B cell (primary cell): ENCODE data around the gene NELFA. TPM values are rescaled to one million over a fixed set of nuclear protein-coding genes. Genes with fewer than 3 reads are reported as not detected.

ENCODE experiments used
- ATAC-seq: fragments of 200-7000 bp; cut with Tn5 transposase; one replicate; pipeline ENCODE4 v1.10.0; 2021; ENCODE audit warnings: low read depth, mild to moderate bottlenecking, moderate number of reproducible peaks, moderate library complexity
- CTCF ChIA-PET: fragments of 350-600 bp; sonication (Branson Sonifier 250); formaldehyde crosslinking; loops from one replicate; lab custom pipeline; 2021; ENCODE audit warnings: antibody characterized with exemption, inconsistent platforms; lab: Charles Lee
- POLR2A ChIA-PET: fragments of 350-600 bp; sonication (Branson Sonifier 250); formaldehyde crosslinking; loops from one replicate; lab custom pipeline; 2021; ENCODE audit warnings: antibody characterized with exemption; lab: Charles Lee
- DNase-seq: peaks from one replicate; pipeline ENCODE4 v3.0.0; 2013
- H2AFZ ChIP-seq: 2 replicates; pipeline ENCODE4 v1.6.1; 2012; ENCODE audit warnings: mild to moderate bottlenecking, low read depth, low read length; ENCODE audit not compliant: insufficient read depth, poor library complexity, severe bottlenecking
- H3K27ac ChIP-seq, 2 donors: 1 replicate in 1 of 2; 2 replicates in 1 of 2; pipeline ENCODE4 v1.5.1; 2012 to 2013; ENCODE audit warnings: low read length in 2 of 2, mild to moderate bottlenecking in 2 of 2, moderate library complexity in 1 of 2
- H3K27me3 ChIP-seq, 4 experiments: fragments of 200-600 bp in 1 of 4; sonication (generic) in 1 of 4; replicated peaks in 1 of 4; 1 replicate in 2 of 4; 2 replicates in 2 of 4; pipeline versions ENCODE4 v1.6.1 to v1.7.0; 2013 to 2016; ENCODE audit warnings: low read length in 3 of 4, mild to moderate bottlenecking in 2 of 4, mixed read lengths in 1 of 4, moderate library complexity in 1 of 4; ENCODE audit not compliant: insufficient read depth in 4 of 4, control insufficient read depth in 3 of 4; ENCODE audit errors: control extremely low read depth in 1 of 4
- H3K36me3 ChIP-seq, 2 experiments: replicated peaks in 1 of 2; 1 replicate in 1 of 2; 2 replicates in 1 of 2; pipeline versions ENCODE4 v1.6.1 to v1.7.1; 2013; ENCODE audit warnings: low read length in 1 of 2; ENCODE audit not compliant: insufficient read depth in 2 of 2, control insufficient read depth in 1 of 2; ENCODE audit errors: control extremely low read depth in 1 of 2, extremely low read depth in 1 of 2
- H3K4me1 ChIP-seq, 2 donors: fragments of 200-600 bp in 1 of 2; sonication (generic) in 1 of 2; 1 replicate in 1 of 2; 2 replicates in 1 of 2; pipeline versions ENCODE4 v1.5.1 to v1.6.1; 2013 to 2017; ENCODE audit warnings: low read length in 2 of 2; ENCODE audit not compliant: control insufficient read depth in 2 of 2, insufficient read depth in 2 of 2
- H3K4me2 ChIP-seq: replicated peaks from 2 replicates; pipeline ENCODE3; 2012; ENCODE audit warnings: mild to moderate bottlenecking, low read depth, low read length; ENCODE audit not compliant: poor library complexity, severe bottlenecking
- H3K4me3 ChIP-seq, 5 experiments: fragments of 200-600 bp in 1 of 5; sonication (generic) in 1 of 5; 1 replicate in 3 of 5; 2 replicates in 2 of 5; pipeline versions ENCODE4 v1.5.1 to v1.7.0; 2011 to 2016; ENCODE audit warnings: low read length in 4 of 5, mild to moderate bottlenecking in 4 of 5, low read depth in 2 of 5, control low read depth in 1 of 5, moderate library complexity in 1 of 5; ENCODE audit not compliant: insufficient read depth in 1 of 5; ENCODE audit errors: control extremely low read depth in 1 of 5, extremely low read depth in 1 of 5
- H3K79me2 ChIP-seq: fragments of 200-600 bp; sonication (generic); one replicate; pipeline ENCODE4 v1.6.0; 2016; ENCODE audit warnings: low read length; ENCODE audit not compliant: control insufficient read depth, insufficient read depth
- H3K9ac ChIP-seq: fragments of 200-600 bp; sonication (generic); 2 replicates; pipeline ENCODE4 v1.6.1; 2017; ENCODE audit warnings: mild to moderate bottlenecking, low read length, moderate library complexity
- H3K9me3 ChIP-seq, 3 donors: one replicate each; pipeline versions ENCODE4 v1.6.1 to v1.7.1; 2013; ENCODE audit warnings: low read length in 2 of 3; ENCODE audit not compliant: control insufficient read depth in 2 of 3, insufficient read depth in 1 of 3; ENCODE audit errors: control extremely low read depth in 1 of 3
- H4K20me1 ChIP-seq: 2 replicates; pipeline ENCODE4 v1.6.0; 2012; ENCODE audit warnings: mild to moderate bottlenecking, low read length; ENCODE audit not compliant: insufficient read depth, control insufficient read depth, poor library complexity, severe bottlenecking
- H3K27ac Mint-ChIP-seq: one replicate; pipeline ENCODE4 v1.8.0; 2021; ENCODE audit warnings: mixed read lengths
- H3K27me3 Mint-ChIP-seq: one replicate; pipeline ENCODE4 v1.8.0; 2021; ENCODE audit warnings: mixed read lengths
- H3K4me1 Mint-ChIP-seq: one replicate; pipeline ENCODE4 v1.8.0; 2021; ENCODE audit warnings: mixed read lengths
- H3K4me3 Mint-ChIP-seq: one replicate; pipeline ENCODE4 v1.8.0; 2021; ENCODE audit warnings: mixed read lengths
- H3K9me3 Mint-ChIP-seq: one replicate; pipeline ENCODE4 v1.8.0; 2022; ENCODE audit warnings: mixed read lengths; ENCODE audit not compliant: insufficient read depth
- CTCF ChIP-seq: fragments of 200-600 bp; IDR thresholded peaks from one replicate; pipeline ENCODE4 v1.8.0; 2022; ENCODE audit warnings: antibody characterized with exemption, mild to moderate bottlenecking
- EZH2 ChIP-seq: IDR thresholded peaks from 2 replicates; pipeline ENCODE4 v1.6.1; 2012; ENCODE audit warnings: borderline replicate concordance, low read depth, mild to moderate bottlenecking, moderate library complexity, low read length; ENCODE audit not compliant: insufficient read depth, poor library complexity, severe bottlenecking
- WGBS: methylation state at CpG from one replicate; pipeline ENCODE4 v1.1.5; 2013; ENCODE audit warnings: missing lambda C conversion rate; ENCODE audit not compliant: insufficient coverage; 5-methylcytosine and 5-hydroxymethylcytosine counted together
- intact Hi-C: fragments of 100-400 bp; cut with micrococcal nuclease; formaldehyde crosslinking; loops from one replicate; pipeline ENCODE4 v1.10.0; 2022
- polyA plus RNA-seq: library from polyadenylated mRNA; depleted of rRNA; stranded (reverse); fragments of >200 nt; gene quantifications from 2 replicates; pipeline ENCODE4 v1.2.3, GENCODE V29; 2012
- total RNA-seq, 2 donors: library from RNA; stranded (reverse); fragments of 120-200 nt in 1 of 2; gene quantifications; 1 replicate in 1 of 2; 2 replicates in 1 of 2; pipeline versions ENCODE4 v1.2.3 to v1.2.4, GENCODE V29; 2013 to 2022

The NELFA gene
- total and polyA plus RNA-seq, 2 donors (not counting 1 experiment from before 2014, with no cell fraction given): 42.8 to 60.7 TPM

- Histone ChIP-seq H3K36me3 (peaks cover 0 to 32% of the 10 kb centered on the region in 2 experiments), H3K27me3 (no peaks in the 10 kb centered on the region), H3K79me2 (no peaks in the 10 kb centered on the region), H3K9me3 (no peaks in the 10 kb centered on the region), H2AFZ (no peak overlapping the region), H3K4me3 (no peak overlapping the region), H3K4me1 (no peaks in the 10 kb centered on the region), H3K27ac (no peak overlapping the region), H3K4me2 (no peak overlapping the region), H3K9ac (no peak overlapping the region), H4K20me1 (no peaks in the 10 kb centered on the region)
- ChIA-PET POLR2A (no interaction called here), CTCF (no interaction called here)
- intact Hi-C loops: no loop called here
- H3K9me3 Mint-ChIP-seq: no peaks in the 10 kb centered on the region
- H3K27ac Mint-ChIP-seq: no peak overlapping the region
- no CpG with 5 or more reads among the region's 1 CpG for WGBS
- no peak overlapping the region for H3K4me3 Mint-ChIP-seq
- no peaks in the 10 kb centered on the region for H3K4me1 Mint-ChIP-seq
- H3K27me3 Mint-ChIP-seq: no peaks in the 10 kb centered on the region
- DNase-seq: no peak
- no peak for ATAC-seq
- no peak for TF ChIP-seq EZH2
- no peak for TF ChIP-seq CTCF
These were observed 43.8 kb downstream of the NELFA start for GRCh38 chr4:1964971-1965370.

DNA sequence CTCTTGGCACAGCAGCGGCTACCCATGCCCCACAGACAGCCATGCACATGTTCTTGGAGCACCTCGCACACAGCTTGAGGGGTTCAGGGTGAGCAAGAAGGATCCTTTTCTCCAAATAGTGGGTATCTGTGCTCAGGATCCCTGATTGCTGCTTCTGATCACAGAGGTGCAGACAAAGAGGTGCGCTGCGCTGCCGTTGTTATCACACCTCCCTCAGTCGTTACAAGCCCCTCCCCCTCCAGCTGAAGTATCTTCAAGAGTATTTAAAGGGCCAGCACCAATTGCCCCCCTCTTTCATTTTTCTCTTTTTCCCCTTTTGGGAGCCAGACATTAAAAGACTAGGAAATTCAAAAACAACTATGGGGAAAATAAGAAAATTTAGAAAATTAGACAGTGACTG, 44.3 kb downstream of the NELFA start:
- Histone ChIP-seq H3K4me1 (no peaks in the 10 kb centered on the region), H3K4me3 (no peak overlapping the region), H3K27ac (no peak overlapping the region), H3K9ac (no peak overlapping the region), H3K9me3 (no peaks in the 10 kb centered on the region), H3K27me3 (no peaks in the 10 kb centered on the region), H4K20me1 (no peaks in the 10 kb centered on the region), H3K4me2 (no peak overlapping the region), H2AFZ (no peak overlapping the region), H3K79me2 (no peaks in the 10 kb centered on the region), H3K36me3 (peaks cover 0 to 36% of the 10 kb centered on the region in 2 experiments)
- H3K27me3 Mint-ChIP-seq: no peaks in the 10 kb centered on the region
- ATAC-seq (no peak), DNase-seq (no peak)
- H3K4me1 Mint-ChIP-seq: no peaks in the 10 kb centered on the region
- H3K27ac Mint-ChIP-seq: no peak overlapping the region
- intact Hi-C loops: no loop called here
- POLR2A ChIA-PET: no interaction called here
- H3K9me3 Mint-ChIP-seq: no peaks in the 10 kb centered on the region
- TF ChIP-seq EZH2 (no peak), CTCF (no peak)
- H3K4me3 Mint-ChIP-seq: no peak overlapping the region
- CTCF ChIA-PET: no interaction called here
- WGBS: 100% methylated on average over 2 of the region's 6 CpGs
